ENCODE results near the gene PCSK1.
"Not testable (repeated sequence)": the region's sequence is repeated elsewhere in the genome, so short reads cannot be mapped to it uniquely, and the experiment has no call there.

PCSK1 gene

GRCh38 chr5:96426831-96427230, 6.2 kb downstream of the PCSK1 start:
- DNase-seq (ENCODE audit: low read depth in 2 of 2), result no peak

GRCh38 chr5:96425443-96425842, 7.6 kb downstream of the PCSK1 start:
- DNase-seq (ENCODE audit: low read depth in 2 of 2), result no peak

DNA sequence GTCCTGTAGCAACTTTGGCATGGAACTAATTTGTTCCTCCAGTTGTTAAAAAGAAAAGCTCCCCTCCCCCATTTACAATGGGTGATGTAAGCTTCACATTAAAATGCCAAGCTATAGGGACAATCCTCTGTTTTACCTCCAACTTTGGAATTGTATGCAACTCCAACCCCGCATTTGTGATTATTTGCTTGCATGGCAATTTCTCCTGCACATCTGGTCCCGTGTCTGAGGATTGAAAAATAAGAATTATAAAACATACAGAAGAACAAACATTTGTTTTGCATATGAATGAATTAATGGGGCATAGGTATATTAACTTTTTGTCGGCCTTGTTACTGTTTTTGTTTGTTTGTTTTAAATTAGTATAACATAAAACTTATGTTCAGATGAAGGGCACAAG, 17.2 kb downstream of the PCSK1 start:
- no peak for DNase-seq (ENCODE audit: low read depth in 2 of 2)

DNA sequence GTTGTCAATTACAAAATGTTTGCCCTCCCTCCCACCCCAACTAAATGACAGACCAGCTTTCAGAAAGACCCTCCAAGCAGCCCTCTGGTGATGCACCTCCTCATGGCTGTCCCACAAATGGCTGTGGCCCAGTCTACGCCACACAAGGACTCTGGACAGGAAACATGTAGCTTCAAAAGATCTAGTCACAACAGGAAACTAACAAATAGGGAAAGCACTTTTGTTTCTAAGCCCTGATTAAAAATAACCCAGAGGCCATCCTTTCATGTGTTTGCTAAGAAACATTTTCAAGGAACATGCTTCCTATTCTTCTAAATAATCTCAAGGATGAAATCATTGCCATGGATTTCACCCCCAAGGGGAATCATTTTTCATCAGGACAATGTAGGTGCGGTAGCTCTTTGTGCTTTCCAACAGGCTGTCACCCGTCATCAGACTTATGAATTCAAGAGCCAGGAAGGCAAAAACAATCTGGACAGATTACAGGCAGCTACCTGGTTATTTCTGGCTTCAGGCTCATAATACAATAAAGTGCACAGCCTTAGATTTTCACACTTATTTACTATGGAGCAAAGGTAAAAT, 20.1 kb downstream of the PCSK1 start:
- DNase-seq (ENCODE audit: low read depth in 2 of 2), result no peak

DNA sequence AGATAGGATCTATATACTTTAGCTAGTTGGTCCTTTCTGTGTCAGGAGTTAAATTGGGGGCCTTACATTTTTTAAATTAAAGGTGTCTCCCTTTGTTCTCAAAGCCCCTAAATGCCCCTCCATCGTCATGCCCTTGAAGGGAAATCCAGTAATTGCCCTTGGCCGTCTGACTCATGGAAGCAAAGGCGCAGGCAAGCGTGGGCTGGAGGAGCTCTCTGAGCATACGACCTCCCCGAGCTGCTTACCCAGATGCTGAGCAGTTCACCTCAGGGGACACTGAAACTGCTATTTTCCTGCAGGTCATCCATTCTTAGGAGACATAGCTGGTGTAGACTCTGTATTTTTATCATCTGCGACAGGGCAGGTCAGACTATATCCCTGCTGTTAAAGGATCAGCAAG, 23.0 kb downstream of the PCSK1 start:
- no peak for DNase-seq (ENCODE audit: low read depth in 2 of 2)

GRCh38 chr5:96408841-96409538, 24.1 kb downstream of the PCSK1 start:
- no peak for DNase-seq (ENCODE audit: low read depth in 2 of 2)

- no peak for DNase-seq (ENCODE audit: low read depth in 2 of 2)
Observed at GRCh38 chr5:96408210-96408777, 24.8 kb downstream of the PCSK1 start.

GRCh38 chr5:96407436-96407835, 25.6 kb downstream of the PCSK1 start:
- no peak for DNase-seq (ENCODE audit: low read depth in 2 of 2)

GRCh38 chr5:96404191-96404867, 28.7 kb downstream of the PCSK1 start:
- DNase-seq (ENCODE audit: low read depth in 2 of 2), result no peak

DNA sequence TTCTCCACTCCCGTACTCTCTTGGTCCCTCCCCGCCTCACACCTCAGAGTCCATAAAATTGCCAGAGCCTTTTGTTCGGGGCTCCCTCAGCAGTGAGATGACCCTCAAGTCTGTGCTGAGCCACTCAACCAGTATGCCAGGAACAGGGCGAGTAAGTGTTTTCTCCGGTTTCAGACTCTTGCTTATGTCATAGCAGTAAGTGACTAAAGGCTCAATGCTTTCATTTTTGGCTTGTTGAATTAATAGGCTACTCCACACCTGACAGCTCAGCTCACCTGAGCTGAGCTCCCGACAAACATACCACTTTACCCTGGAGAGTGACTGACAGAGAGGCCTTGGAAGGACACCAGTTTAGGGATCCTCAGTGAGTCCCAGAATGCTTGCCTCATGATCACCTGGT, 30.5 kb downstream of the PCSK1 start:
- no peak for DNase-seq (ENCODE audit: low read depth in 2 of 2)

DNA sequence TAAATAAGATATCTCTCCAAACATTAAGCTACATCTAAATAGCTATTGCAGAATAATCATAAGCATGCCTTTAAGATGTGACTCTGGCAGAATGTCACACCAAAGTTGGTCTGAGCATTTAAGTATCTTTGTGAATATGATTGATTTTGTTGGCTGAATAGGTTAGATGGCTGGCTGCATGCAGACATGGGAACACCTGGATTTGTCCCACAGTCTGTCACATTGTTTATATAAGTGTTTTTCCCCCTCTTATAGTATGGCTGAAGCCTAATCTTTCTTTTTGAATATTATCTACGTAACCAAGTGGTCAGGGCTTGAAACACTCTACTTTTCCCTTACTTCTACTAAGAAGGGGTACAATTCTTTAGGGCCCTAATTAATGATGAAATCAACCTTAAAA, 36.2 kb downstream of the PCSK1 start:
- no peak for DNase-seq (ENCODE audit: low read depth in 2 of 2)

- DNase-seq (ENCODE audit: low read depth in 2 of 2), result not testable (repeated sequence)
Observed at GRCh38 chr5:96395295-96395694, 37.8 kb downstream of the PCSK1 start.

DNA sequence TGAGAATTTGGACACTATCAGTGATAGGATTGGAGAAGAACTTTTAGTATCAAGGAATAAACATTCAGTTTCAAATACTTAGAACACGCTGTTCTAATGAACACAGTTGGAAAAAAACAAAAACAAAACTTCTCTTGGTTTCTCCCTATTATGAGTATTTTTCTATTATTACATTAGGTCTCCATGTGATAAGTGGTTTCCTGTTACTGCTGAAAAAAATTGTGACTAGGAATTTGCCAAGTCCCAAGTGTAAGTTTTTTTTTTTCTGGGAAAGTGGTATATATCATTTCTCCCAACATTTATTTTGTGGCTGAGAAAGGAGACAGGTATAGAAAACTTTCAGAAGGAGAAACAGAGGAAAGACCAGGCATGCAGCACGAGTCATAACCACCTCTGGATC, 41.1 kb downstream of the PCSK1 start:
- no peak for DNase-seq (ENCODE audit: low read depth in 2 of 2)

DNA sequence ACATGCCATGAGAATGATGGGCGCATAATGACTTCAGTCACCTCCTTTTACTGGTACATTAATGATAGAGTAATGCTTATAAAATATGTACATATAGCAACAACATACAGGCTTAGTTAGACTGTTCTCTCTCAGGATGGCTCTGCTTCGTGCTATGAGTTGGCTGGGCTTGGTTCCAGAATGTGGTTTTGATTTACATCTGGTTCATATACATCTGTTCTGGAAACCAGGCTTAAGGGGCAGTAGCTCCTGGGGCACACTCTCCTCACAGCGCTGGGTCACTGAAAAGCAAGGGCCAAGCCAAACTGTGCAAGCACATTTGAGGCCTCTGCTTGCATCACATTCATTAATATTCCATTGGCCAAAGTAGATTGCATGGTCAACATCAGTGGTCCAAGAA, 44.9 kb downstream of the PCSK1 start:
- no peak for DNase-seq (ENCODE audit: low read depth in 2 of 2)

DNA sequence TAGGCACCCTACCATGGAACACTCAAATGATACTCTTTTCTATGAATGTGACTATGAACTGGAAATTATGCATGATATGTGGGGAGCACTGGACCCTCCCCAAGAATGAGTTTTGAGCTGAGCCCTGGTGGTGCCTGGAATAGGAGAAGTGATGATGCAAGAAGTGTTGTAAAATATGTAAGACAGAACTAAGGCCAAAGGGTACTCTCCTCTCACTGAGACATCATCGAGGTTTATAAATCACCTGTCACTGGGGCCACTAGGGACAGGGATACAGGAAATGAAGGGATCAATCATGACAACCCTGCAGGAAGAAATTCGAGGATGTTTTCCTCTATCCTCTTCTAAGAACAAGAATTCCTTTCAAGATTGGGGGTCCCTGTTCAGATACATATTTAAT, 45.4 kb downstream of the PCSK1 start:
- no peak for DNase-seq (ENCODE audit: low read depth in 2 of 2)

DNA sequence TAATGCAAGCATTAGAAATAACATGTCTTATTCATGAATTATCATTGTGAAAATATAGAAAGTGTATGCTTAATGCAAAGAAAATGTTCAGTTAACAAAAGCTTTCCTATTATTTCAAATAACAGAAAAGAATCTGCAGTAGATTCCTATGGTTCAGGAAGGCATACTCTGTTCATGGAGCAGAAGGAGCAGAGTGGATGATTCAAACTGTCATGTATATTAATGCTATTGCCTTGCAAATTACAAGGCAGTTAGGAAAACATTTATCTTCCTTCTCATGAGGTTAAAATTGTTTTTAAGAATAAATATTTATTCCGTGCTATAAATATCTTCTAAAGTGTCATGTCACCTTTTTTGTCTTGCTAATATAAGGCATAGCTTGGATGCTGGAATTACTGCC, 47.5 kb downstream of the PCSK1 start:
- no peak for DNase-seq (ENCODE audit: low read depth in 2 of 2)

DNA sequence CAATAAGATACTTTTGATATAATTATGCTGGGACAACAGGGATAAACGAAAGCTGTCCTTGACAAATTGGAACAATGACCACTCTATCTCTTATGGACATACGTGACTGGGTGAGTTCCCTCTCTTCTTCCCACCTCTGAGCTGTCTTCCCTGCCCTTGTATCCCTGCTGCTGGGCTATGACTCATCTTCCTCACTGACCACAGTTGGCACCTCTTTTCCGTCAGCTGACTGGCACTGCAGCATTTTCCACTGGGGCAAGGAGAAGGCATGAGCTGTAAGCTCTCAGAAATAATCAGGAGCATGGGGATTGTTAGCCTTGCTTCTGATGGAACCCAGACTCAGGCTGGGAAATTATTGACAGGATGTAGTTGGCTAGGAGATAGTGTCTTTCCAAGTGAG, 48.7 kb downstream of the PCSK1 start:
- DNase-seq (ENCODE audit: low read depth in 2 of 2), result no peak

DNA sequence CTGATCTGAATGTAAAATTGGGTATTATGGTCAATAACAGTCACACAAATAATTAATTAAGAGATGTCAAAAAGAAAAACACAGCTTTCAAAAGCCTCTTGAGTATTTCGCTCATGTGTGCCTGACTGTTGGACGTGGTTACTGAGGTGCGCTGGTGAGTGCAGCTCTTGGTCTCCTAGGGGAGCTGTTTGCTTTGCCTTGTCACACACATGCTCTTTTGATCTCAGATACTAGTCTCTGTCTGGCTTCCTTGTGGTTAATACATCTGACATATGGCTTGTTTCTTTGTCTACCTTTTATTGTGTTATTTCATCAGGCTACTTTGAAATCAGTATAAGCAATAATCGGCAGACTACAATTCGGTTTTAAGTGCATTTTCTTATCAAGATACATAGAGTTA, 51.5 kb downstream of the PCSK1 start:
- DNase-seq (ENCODE audit: low read depth in 2 of 2), result no peak

DNA sequence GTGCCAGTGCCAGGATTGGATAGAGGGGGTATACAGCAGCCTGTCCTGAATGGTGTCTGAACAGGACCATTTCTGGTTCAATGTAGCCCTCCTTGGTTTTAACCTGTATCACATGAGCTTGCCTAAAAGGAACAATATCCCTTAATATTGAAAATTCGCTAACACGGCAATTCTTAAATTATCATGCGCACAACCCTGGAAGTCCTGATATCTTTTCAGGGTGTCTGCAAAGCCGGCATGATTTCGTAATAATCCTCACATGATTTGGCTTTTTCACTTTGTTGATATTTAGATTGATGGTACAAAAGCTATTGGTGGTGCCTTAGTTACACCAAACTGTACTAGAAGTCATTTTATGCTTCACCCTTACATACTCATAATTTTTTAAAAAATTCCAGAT, 53.2 kb downstream of the PCSK1 start:
- DNase-seq (ENCODE audit: low read depth in 2 of 2), result no peak

GRCh38 chr5:96377597-96377996, 55.5 kb downstream of the PCSK1 start:
- DNase-seq (ENCODE audit: low read depth in 2 of 2), result no peak

- DNase-seq (ENCODE audit: low read depth in 2 of 2), result no peak
Observed at GRCh38 chr5:96377167-96377566, 55.9 kb downstream of the PCSK1 start.

GRCh38 chr5:96374653-96375052, 58.4 kb downstream of the PCSK1 start:
- DNase-seq (ENCODE audit: low read depth in 2 of 2), result no peak

DNA sequence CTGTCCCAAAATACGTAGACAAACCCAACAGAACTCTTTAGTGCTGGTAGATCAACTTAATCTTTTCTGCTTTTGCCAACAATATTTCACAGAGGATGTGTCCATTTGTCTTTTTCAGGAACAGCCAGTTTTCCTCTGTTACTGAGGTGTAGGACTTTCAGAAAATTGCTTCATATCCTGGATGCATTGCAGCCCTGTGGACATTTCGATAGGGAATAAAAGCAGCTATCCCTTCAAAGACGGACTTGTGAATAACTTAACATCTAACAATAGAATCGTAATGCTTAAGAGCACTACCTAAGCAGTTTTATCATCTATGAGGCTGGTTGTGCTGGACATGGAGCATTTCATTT, 59.7 kb downstream of the PCSK1 start:
- no peak for DNase-seq (ENCODE audit: low read depth in 2 of 2)

All from stimulated activated CD8-positive, alpha-beta memory T cell treated with anti-CD3 and anti-CD28 coated beads, Interleukin-2, amount 100 ng/mL, for 48 hours (primary cell).